Dedifferentiated amniotic fluid mesenchymal stem cell (primary cell): ENCODE measurements around the gene MPP7.

Experiments used
- DNase-seq: peaks from one replicate; pipeline ENCODE4 v3.0.0-alpha.2; 2016; ENCODE audit errors: extremely low spot score

MPP7 gene

DNA sequence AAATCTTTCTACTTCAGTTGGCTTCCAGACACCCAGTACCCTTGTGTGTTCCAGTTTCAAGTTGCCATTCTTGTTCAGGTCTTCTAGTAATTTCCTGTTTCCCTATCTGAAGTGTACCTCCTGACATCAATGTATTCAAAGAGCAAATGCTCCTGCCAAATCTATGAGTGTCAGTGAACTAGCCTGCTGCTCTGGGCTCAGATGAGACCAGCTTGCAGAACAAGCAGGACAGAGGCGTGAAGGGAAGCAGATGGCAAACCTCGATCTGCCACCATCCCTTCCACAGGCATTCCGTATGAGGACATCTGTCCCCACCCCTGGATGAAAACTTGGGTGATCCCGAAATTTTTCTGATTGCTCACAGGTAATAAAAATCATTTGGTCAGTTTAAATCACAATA, 4.4 kb upstream of the MPP7 start:
- no peak for DNase-seq

DNA sequence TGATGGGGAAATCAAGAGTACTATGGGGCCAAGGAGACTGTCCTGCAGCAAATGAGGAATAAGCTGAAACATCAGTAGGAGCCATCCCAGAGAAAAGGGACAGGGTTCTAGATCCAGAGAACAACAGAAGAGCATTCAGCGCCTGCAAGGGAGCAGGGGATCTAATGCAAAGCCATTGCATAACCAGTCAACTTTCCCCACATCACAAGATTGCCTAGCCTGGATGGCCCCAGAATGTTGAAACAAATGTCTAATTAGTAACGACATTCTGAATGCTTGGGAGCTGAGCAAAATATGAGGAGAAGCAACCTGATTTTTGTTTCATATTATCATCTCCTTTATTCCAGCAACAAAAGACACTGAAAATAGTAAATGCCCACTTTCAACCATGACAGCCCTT, 2.7 kb upstream of the MPP7 start:
- DNase-seq = no peak

- no peak for DNase-seq
Observed at GRCh38 chr10:28304032-28304571, 1.2 kb upstream of the MPP7 start.

DNA sequence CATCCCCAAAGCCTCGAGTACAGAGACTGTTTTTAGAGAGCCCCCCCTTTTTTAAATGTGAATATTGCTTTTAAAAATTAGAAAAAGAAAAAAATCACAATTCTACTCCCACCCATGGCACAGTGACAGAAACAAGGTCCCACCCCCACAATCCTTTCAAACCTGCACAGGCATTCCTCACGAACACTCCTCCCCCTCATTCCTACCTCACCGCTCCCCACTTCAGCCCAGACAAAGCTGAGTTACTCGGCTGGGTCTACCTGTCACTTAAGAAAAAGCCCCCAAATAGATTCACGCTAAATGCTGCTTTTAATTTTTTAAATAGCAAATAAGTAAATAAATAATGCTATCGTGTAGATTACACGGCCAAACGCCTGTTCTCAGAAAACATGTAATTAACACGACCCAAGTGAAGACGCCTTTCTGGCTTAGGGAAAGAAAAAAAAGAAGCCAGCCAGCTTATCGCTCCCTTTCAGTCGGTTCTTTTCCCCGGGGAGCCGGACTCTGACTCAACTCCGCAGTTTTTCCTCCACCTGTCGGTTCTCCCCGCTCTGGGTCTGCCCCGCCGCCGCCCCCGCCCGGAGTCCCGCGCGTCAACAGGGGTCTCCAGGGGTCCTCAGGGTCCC, 739 bp downstream of the MPP7 start:
- DNase-seq = no peak

- no peak for DNase-seq
Observed at GRCh38 chr10:28300027-28300426, 2.8 kb downstream of the MPP7 start.

- no peak for DNase-seq
Observed at GRCh38 chr10:28298951-28299350, 3.9 kb downstream of the MPP7 start.

GRCh38 chr10:28296023-28296422, 6.8 kb downstream of the MPP7 start:
- no peak for DNase-seq

DNA sequence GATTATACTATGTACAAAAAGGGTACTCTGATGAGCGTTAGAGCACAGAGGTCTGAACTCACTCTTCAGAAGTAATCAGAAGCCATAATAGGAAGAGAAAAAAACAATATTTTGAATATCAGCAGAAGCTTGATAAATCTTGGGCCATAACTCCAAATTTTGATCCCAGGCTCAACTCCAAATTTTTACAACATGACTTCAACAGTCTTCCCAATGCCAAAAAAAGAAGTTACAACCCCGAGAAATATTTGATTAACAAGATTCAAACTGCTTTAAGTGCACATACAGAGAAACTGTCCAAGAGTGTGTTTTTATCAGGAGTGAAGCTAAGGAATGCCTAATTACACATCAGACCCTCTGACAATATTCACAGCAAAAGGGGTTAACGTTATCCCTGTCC, 7.5 kb downstream of the MPP7 start:
- no peak for DNase-seq

GRCh38 chr10:28294809-28295208, 8.1 kb downstream of the MPP7 start:
- no peak for DNase-seq

- no peak for DNase-seq
Observed at GRCh38 chr10:28294169-28294532, 8.7 kb downstream of the MPP7 start.

DNA sequence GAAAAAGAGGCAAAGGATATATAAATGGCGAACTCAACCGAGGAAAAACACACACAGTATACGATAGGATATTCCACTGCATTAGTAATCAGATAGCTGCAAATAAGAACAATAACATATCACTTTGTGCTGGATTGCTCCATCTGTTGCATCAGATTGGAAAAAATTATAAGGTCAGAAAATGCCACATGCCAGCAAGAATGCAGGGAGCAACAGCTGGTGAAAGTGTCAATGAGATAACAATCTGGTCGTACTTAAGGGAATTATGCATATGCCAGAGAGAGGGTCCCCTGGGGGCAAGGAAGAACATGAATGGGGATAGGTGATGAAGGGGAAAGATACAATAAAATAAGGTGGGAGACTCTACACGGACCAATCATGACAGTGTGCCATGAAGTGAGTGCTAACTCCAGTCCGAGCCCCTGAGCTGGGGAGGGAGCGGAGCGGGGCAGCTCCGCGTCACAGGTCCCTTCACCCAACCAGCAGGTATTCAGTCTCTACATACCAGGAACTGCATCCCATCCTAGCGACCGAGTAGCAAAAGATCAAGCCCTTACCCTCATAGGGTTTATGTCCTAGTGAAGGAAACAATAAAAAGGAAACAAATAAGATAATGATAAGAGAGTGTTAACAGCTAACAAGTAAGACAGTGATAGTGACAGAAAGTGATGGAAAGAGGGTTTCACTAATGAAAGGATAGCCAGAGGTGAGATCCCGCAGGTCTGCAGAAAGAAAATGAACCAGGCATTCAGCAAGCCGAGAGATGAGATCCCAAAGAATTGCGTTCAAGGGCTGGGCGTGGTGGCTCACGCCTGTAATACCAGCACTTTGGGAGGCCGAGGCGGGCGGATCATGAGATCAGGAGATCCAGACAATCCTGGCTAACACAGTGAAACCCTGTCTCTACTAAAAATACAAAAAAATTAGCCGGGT, 9.4 kb downstream of the MPP7 start:
- no peak for DNase-seq

GRCh38 chr10:28291881-28292297, 11.0 kb downstream of the MPP7 start:
- peak; percentile 45 for DNase-seq

DNA sequence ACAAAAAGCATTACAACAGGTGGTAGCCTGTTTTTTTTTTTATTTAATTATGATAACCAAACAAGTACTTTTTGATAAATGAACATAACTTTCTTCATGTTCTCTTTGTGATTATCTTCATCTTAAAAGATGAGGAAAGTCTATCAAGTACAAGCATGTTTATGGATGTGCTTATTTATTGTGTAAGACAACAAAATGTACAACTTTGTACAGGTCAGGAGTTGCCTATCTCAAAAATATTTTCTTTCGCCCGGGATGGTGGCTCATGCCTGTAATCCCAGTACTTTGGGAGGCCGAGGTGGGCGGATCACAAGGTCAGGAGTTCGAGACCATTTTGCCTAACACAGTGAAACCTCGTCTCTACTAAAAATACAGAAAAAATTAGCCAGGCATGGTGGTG, 17.0 kb downstream of the MPP7 start:
- no peak for DNase-seq

- no peak for DNase-seq
Observed at GRCh38 chr10:28284126-28284525, 18.7 kb downstream of the MPP7 start.

DNA sequence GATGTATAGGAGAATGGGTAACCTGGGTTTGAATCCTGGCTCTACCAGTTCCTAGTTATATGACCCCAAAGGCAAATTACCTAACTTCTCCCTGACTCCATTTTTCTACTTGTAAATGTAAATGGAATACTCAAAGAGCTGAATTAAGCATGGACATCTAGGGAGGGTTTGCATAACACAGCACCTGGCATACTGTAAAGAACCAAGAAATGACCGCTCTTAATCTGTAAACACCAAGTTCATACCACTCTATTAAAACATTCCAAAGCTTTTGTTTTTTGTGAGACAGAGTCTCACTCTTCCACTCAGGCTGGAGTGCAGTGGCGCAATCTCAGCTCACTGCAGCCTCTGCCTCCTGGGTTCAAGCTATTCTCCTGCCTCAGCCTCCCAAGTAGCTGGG, 19.6 kb downstream of the MPP7 start:
- DNase-seq = no peak

- no peak for DNase-seq
Observed at GRCh38 chr10:28282336-28282735, 20.5 kb downstream of the MPP7 start.

DNA sequence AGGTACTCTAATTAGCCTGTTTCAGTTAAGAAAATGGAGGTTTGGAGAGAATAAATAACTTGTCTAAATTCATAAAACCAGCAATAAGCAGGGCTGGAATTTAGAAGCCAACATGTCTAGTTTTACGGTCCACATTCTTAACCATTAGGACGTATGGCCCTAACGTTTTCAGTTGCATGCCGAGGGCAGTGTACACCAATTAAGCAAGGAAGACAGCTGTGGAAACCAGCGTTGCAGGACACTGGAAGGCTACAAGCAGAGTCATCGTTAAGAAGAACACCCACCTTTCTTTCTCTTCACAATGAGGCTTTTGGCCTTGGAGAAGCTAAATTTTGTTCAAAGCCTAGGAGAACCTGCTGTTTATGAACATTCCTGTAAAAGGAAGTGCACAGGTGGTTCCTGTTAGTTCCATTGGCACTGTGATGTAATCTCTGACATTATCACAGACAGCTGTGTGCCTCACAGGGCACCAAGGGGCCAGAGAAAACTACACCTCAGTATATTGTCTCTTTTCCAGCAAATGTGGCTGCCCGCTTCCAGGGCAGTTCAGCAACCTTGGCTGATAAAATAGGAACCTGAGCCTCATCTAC, 21.0 kb downstream of the MPP7 start:
- DNase-seq = no peak

DNA sequence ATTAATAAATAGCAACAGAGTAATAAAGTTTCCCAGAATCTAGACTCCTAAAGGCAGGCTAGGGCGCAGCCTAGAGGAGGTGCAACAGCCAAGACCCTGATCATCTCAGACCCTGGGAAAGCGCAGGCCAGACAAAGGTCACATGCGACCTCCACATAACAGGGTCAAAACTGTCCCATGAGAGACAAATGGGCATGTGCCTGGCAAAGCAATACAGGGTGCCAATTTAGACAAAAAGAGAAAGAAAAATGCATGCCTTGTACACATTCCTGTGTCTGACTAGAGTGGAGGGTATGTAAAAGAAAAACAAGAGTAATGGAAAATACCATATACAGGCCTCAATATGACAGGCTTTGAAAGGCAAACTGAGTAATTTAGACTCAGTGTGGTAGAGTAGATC, 22.2 kb downstream of the MPP7 start:
- DNase-seq = peak; percentile 78

- DNase-seq = no peak
Observed at GRCh38 chr10:28279878-28280277, 23.0 kb downstream of the MPP7 start.

GRCh38 chr10:28278842-28279241, 24.0 kb downstream of the MPP7 start:
- no peak for DNase-seq

DNA sequence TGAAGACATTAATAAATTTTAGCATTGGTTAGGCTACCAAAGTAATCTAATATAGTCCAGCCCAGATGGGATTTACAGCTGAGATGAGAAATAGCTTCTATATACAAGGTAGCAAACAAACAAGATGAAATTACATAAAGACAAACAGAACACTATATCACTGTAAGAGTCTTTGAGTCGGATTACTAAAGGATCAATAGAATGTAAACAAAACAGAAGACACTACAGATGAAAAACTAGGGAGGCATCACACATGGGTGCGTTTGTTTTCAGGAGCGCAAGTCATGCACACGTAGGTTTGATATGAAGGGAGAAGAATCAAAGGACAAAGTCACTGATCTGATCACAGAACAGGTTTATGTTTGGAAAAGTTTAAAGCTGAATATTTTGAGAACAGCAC, 26.5 kb downstream of the MPP7 start:
- no peak for DNase-seq

GRCh38 chr10:28274475-28274874, 28.4 kb downstream of the MPP7 start:
- DNase-seq = no peak

DNA sequence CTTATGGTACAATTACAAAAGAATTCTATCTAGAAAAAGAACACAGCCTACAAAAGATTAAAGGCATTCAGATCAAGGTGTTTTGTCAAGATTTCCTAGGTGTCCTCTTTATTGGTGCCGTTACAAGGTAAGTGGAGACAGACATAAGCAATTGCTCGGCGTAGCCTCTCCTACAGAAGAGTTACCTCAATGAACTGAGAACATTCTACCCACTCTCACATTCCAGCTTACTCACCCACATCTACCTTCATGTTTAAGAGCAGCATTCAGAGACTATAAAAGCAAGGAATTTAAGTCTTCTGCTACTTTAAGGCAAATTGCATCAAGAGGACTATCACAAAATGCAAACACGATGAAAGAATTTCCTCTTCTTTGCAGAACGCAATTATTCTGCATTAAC, 29.5 kb downstream of the MPP7 start:
- no peak for DNase-seq
